ENCODE measurements around the gene AUP1. TPM values are rescaled to one million over a fixed set of nuclear protein-coding genes. Genes with fewer than 3 reads are reported as not detected.

The AUP1 gene
- total and polyA plus RNA-seq, 2 experiments from 2014 or later: 98.7 to 105 TPM

DNA sequence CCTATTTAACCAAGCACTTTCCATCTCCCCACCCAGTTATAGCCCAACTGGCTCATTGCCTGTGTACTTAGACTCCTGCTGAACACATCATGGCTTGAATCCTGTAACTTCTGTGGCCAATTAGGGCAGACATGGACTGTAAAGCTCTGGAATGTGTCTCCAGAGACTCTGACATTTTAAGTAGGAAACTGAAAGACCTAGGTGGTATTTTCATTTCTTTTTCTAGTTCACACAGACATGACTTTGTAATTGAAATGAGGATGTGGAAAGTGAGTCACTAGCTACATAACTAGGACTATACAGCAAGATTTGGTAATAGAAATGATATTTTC, 37.2 kb upstream of the AUP1 start:
- TF ChIP-seq NANOG (IDR thresholded peaks at IDR 0.05; ENCODE audit: borderline replicate concordance) (no peak), EZH2 (IDR thresholded peaks at IDR 0.05; ENCODE audit: low read depth, unreplicated experiment) (no peak), EZH2phosphoT487 (IDR thresholded peaks at IDR 0.05; ENCODE audit: unreplicated experiment) (no peak), CREB1 (CRISPR knock-in tag; IDR thresholded peaks at IDR 0.05; ENCODE audit: low read depth) (no peak)
- TF ChIP-seq, protein P1, sequence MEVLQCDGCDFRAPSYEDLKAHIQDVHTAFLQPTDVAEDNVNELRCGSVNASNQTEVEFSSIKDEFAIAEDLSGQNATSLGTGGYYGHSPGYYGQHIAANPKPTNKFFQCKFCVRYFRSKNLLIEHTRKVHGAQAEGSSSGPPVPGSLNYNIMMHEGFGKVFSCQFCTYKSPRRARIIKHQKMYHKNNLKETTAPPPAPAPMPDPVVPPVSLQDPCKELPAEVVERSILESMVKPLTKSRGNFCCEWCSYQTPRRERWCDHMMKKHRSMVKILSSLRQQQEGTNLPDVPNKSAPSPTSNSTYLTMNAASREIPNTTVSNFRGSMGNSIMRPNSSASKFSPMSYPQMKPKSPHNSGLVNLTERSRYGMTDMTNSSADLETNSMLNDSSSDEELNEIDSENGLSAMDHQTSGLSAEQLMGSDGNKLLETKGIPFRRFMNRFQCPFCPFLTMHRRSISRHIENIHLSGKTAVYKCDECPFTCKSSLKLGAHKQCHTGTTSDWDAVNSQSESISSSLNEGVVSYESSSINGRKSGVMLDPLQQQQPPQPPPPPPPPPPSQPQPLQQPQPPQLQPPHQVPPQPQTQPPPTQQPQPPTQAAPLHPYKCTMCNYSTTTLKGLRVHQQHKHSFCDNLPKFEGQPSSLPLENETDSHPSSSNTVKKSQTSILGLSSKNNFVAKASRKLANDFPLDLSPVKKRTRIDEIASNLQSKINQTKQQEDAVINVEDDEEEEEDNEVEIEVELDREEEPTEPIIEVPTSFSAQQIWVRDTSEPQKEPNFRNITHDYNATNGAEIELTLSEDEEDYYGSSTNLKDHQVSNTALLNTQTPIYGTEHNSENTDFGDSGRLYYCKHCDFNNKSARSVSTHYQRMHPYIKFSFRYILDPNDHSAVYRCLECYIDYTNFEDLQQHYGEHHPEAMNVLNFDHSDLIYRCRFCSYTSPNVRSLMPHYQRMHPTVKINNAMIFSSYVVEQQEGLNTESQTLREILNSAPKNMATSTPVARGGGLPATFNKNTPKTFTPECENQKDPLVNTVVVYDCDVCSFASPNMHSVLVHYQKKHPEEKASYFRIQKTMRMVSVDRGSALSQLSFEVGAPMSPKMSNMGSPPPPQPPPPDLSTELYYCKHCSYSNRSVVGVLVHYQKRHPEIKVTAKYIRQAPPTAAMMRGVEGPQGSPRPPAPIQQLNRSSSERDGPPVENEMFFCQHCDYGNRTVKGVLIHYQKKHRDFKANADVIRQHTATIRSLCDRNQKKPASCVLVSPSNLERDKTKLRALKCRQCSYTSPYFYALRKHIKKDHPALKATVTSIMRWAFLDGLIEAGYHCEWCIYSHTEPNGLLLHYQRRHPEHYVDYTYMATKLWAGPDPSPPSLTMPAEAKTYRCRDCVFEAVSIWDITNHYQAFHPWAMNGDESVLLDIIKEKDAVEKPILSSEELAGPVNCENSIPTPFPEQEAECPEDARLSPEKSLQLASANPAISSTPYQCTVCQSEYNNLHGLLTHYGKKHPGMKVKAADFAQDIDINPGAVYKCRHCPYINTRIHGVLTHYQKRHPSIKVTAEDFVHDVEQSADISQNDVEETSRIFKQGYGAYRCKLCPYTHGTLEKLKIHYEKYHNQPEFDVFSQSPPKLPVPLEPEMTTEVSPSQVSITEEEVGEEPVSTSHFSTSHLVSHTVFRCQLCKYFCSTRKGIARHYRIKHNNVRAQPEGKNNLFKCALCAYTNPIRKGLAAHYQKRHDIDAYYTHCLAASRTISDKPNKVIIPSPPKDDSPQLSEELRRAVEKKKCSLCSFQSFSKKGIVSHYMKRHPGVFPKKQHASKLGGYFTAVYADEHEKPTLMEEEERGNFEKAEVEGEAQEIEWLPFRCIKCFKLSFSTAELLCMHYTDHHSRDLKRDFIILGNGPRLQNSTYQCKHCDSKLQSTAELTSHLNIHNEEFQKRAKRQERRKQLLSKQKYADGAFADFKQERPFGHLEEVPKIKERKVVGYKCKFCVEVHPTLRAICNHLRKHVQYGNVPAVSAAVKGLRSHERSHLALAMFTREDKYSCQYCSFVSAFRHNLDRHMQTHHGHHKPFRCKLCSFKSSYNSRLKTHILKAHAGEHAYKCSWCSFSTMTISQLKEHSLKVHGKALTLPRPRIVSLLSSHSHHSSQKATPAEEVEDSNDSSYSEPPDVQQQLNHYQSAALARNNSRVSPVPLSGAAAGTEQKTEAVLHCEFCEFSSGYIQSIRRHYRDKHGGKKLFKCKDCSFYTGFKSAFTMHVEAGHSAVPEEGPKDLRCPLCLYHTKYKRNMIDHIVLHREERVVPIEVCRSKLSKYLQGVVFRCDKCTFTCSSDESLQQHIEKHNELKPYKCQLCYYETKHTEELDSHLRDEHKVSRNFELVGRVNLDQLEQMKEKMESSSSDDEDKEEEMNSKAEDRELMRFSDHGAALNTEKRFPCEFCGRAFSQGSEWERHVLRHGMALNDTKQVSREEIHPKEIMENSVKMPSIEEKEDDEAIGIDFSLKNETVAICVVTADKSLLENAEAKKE (CRISPR knock-in tag; IDR thresholded peaks at IDR 0.05): no peak
- TF ChIP-seq, protein P2, sequence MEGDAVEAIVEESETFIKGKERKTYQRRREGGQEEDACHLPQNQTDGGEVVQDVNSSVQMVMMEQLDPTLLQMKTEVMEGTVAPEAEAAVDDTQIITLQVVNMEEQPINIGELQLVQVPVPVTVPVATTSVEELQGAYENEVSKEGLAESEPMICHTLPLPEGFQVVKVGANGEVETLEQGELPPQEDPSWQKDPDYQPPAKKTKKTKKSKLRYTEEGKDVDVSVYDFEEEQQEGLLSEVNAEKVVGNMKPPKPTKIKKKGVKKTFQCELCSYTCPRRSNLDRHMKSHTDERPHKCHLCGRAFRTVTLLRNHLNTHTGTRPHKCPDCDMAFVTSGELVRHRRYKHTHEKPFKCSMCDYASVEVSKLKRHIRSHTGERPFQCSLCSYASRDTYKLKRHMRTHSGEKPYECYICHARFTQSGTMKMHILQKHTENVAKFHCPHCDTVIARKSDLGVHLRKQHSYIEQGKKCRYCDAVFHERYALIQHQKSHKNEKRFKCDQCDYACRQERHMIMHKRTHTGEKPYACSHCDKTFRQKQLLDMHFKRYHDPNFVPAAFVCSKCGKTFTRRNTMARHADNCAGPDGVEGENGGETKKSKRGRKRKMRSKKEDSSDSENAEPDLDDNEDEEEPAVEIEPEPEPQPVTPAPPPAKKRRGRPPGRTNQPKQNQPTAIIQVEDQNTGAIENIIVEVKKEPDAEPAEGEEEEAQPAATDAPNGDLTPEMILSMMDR (conservative IDR thresholded peaks at IDR 0.05; ENCODE audit: low read depth in 2 of 2): no peak
- TF ChIP-seq, protein P3, sequence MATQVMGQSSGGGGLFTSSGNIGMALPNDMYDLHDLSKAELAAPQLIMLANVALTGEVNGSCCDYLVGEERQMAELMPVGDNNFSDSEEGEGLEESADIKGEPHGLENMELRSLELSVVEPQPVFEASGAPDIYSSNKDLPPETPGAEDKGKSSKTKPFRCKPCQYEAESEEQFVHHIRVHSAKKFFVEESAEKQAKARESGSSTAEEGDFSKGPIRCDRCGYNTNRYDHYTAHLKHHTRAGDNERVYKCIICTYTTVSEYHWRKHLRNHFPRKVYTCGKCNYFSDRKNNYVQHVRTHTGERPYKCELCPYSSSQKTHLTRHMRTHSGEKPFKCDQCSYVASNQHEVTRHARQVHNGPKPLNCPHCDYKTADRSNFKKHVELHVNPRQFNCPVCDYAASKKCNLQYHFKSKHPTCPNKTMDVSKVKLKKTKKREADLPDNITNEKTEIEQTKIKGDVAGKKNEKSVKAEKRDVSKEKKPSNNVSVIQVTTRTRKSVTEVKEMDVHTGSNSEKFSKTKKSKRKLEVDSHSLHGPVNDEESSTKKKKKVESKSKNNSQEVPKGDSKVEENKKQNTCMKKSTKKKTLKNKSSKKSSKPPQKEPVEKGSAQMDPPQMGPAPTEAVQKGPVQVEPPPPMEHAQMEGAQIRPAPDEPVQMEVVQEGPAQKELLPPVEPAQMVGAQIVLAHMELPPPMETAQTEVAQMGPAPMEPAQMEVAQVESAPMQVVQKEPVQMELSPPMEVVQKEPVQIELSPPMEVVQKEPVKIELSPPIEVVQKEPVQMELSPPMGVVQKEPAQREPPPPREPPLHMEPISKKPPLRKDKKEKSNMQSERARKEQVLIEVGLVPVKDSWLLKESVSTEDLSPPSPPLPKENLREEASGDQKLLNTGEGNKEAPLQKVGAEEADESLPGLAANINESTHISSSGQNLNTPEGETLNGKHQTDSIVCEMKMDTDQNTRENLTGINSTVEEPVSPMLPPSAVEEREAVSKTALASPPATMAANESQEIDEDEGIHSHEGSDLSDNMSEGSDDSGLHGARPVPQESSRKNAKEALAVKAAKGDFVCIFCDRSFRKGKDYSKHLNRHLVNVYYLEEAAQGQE (IDR thresholded peaks at IDR 0.05; ENCODE audit: unreplicated experiment): no peak
- Mint-ChIP-seq H3K9me3 (no peaks in the 10 kb centered on the region), H3K36me3 (ENCODE audit: low read depth) (no peaks in the 10 kb centered on the region), H3K4me3 (no peak overlapping the region), H3K27ac (no peak overlapping the region), H3K4me1 (peaks cover 5% of the 10 kb centered on the region; the same call in 1 of the 3 replicates), H3K27me3 (ENCODE audit: insufficient read depth, low read depth, poor library complexity) (peaks cover 6% of the 10 kb centered on the region)
- ATAC-seq (no peak), DNase-seq (ENCODE audit: low spot score) (no peak)
- no peaks in the 10 kb centered on the region for H3K4me1 ChIP-seq (ENCODE audit: insufficient read depth)
- H3K27me3 ChIP-seq (ENCODE audit: insufficient read depth): peaks cover 4% of the 10 kb centered on the region; the same call in 1 of the 2 replicates
- no peak overlapping the region for H2AFZ ChIP-seq
- no peaks in the 10 kb centered on the region for H3K79me2 ChIP-seq (replicated peaks; ENCODE audit: insufficient read depth)
- H3K4me2 ChIP-seq: no peak overlapping the region
- no peaks in the 10 kb centered on the region; the same call in 1 of the 2 replicates for H4K20me1 ChIP-seq (replicated peaks; ENCODE audit: insufficient read depth)
- H3K27ac ChIP-seq (ENCODE audit: low read depth): no peak overlapping the region
- H3K36me3 ChIP-seq (ENCODE audit: insufficient read depth): no peaks in the 10 kb centered on the region
- H3K4me3 ChIP-seq: no peak overlapping the region
- no peaks in the 10 kb centered on the region for H3F3A ChIP-seq (replicated peaks; ENCODE audit: low read depth)
- no peaks in the 10 kb centered on the region for H3K9me2 ChIP-seq (ENCODE audit: insufficient read depth)
